HEK293 (cell line): ENCODE results near the gene ITGAX.

ENCODE experiments used
- CTCF ChIA-PET: fragments of 350-600 bp; formaldehyde crosslinking; extraction: SDS; loops from one replicate; lab custom pipeline; 2021; ENCODE audit warnings: antibody characterized with exemption; lab: Yijun Ruan, JAX
- POLR2A ChIA-PET: fragments of 300-600 bp; formaldehyde crosslinking; extraction: SDS; loops from one replicate; lab custom pipeline; 2020; ENCODE audit warnings: antibody characterized with exemption, inconsistent platforms; lab: Yijun Ruan, JAX
- H3K27ac ChIP-seq: fragments of 200-500 bp; sonication (Bioruptor generic); 2 replicates; pipeline ENCODE4 v1.5.1; 2014; ENCODE audit warnings: low read depth, low read length, control low read depth, inconsistent platforms; ENCODE audit errors: extremely low read depth
- H3K36me3 ChIP-seq, 2 experiments: fragments of 200-500 bp in 1 of 2; sonication (Bioruptor generic) in 1 of 2; 1 replicate in 1 of 2; 2 replicates in 1 of 2; pipeline ENCODE4 v1.5.1; 2014 to 2017; ENCODE audit warnings: inconsistent platforms in 2 of 2, low read length in 2 of 2; ENCODE audit not compliant: control insufficient read depth in 2 of 2, insufficient read depth in 1 of 2
- H3K4me1 ChIP-seq: fragments of 200-500 bp; sonication (Bioruptor generic); 2 replicates; pipeline ENCODE4 v1.5.1; 2014; ENCODE audit warnings: mild to moderate bottlenecking, low read length, inconsistent platforms; ENCODE audit not compliant: control insufficient read depth, insufficient read depth
- H3K4me3 ChIP-seq: 2 replicates; pipeline ENCODE4 v1.5.1; 2011; ENCODE audit warnings: low read depth, mild to moderate bottlenecking, control low read depth, low read length, moderate library complexity
- H3K9me3 ChIP-seq: fragments of 200-500 bp; sonication (Bioruptor generic); 2 replicates; pipeline ENCODE4 v1.5.1; 2014; ENCODE audit warnings: low read depth, low read length, inconsistent platforms; ENCODE audit not compliant: control insufficient read depth, insufficient read depth
- EGR2 ChIP-seq: fragments of 450-650 bp; formaldehyde crosslinking; IDR thresholded peaks from 2 replicates; pipeline ENCODE4 v1.5.1; 2016; ENCODE audit warnings: low read depth, missing biosample characterization, missing genetic modification characterization
- MYNN ChIP-seq: fragments of 450-650 bp; formaldehyde crosslinking; IDR thresholded peaks from 2 replicates; pipeline ENCODE4 v1.5.1; 2016; ENCODE audit warnings: missing biosample characterization, missing genetic modification characterization, borderline replicate concordance
- OSR2 ChIP-seq: fragments of 450-650 bp; formaldehyde crosslinking; IDR thresholded peaks from 2 replicates; pipeline ENCODE4 v1.5.1; 2016; ENCODE audit warnings: missing biosample characterization, missing genetic modification characterization
- PRDM10 ChIP-seq: fragments of 450-650 bp; formaldehyde crosslinking; IDR thresholded peaks from 2 replicates; pipeline ENCODE4 v1.5.1; 2016; ENCODE audit warnings: missing biosample characterization, missing genetic modification characterization
- SCRT2 ChIP-seq: fragments of 450-650 bp; formaldehyde crosslinking; IDR thresholded peaks from 2 replicates; pipeline ENCODE4 v1.5.1; 2016; ENCODE audit warnings: missing biosample characterization, missing genetic modification characterization
- SP3 ChIP-seq: fragments of 450-650 bp; formaldehyde crosslinking; IDR thresholded peaks from 2 replicates; pipeline ENCODE4 v1.5.1; 2016; ENCODE audit warnings: missing biosample characterization, missing genetic modification characterization
- TSHZ1 ChIP-seq: fragments of 450-650 bp; formaldehyde crosslinking; IDR thresholded peaks from 2 replicates; pipeline ENCODE4 v1.5.1; 2016; ENCODE audit warnings: missing biosample characterization, missing genetic modification characterization, borderline replicate concordance
- WT1 ChIP-seq: fragments of 450-650 bp; formaldehyde crosslinking; IDR thresholded peaks from 2 replicates; pipeline ENCODE4 v1.5.1; 2016; ENCODE audit warnings: missing biosample characterization, missing genetic modification characterization
- ZBTB17 ChIP-seq: fragments of 450-650 bp; formaldehyde crosslinking; IDR thresholded peaks from 2 replicates; pipeline ENCODE4 v1.5.1; 2016; ENCODE audit warnings: missing biosample characterization, missing genetic modification characterization
- ZBTB20 ChIP-seq: fragments of 450-650 bp; formaldehyde crosslinking; IDR thresholded peaks from 2 replicates; pipeline ENCODE4 v1.5.1; 2016; ENCODE audit warnings: missing biosample characterization, missing genetic modification characterization
- ZFHX2 ChIP-seq: fragments of 450-650 bp; formaldehyde crosslinking; conservative IDR thresholded peaks from 2 replicates; pipeline ENCODE4 v1.5.1; 2016; ENCODE audit warnings: missing biosample characterization, missing genetic modification characterization
- ZNF140 ChIP-seq: fragments of 450-650 bp; formaldehyde crosslinking; IDR thresholded peaks from 2 replicates; pipeline ENCODE4 v1.5.1; 2016; ENCODE audit warnings: missing biosample characterization, missing genetic modification characterization
- ZNF146 ChIP-seq: fragments of 450-650 bp; formaldehyde crosslinking; IDR thresholded peaks from 2 replicates; pipeline ENCODE4 v1.5.1; 2016; ENCODE audit warnings: missing biosample characterization, missing genetic modification characterization
- ZNF175 ChIP-seq: fragments of 450-650 bp; formaldehyde crosslinking; IDR thresholded peaks from 2 replicates; pipeline ENCODE4 v1.5.1; 2016; ENCODE audit warnings: missing biosample characterization, missing genetic modification characterization
- ZNF362 ChIP-seq: fragments of 450-650 bp; formaldehyde crosslinking; IDR thresholded peaks from 2 replicates; pipeline ENCODE4 v1.5.1; 2016; ENCODE audit warnings: missing biosample characterization, missing genetic modification characterization
- ZNF404 ChIP-seq: fragments of 450-650 bp; formaldehyde crosslinking; IDR thresholded peaks from 2 replicates; pipeline ENCODE4 v1.5.1; 2017; ENCODE audit warnings: missing biosample characterization, missing genetic modification characterization
- ZNF416 ChIP-seq: fragments of 450-650 bp; formaldehyde crosslinking; IDR thresholded peaks from 2 replicates; pipeline ENCODE4 v1.5.1; 2016; ENCODE audit warnings: missing biosample characterization, missing genetic modification characterization
- ZNF423 ChIP-seq: fragments of 450-650 bp; formaldehyde crosslinking; IDR thresholded peaks from 2 replicates; pipeline ENCODE4 v1.5.1; 2016; ENCODE audit warnings: missing biosample characterization, missing genetic modification characterization
- ZNF473 ChIP-seq: fragments of 450-650 bp; formaldehyde crosslinking; IDR thresholded peaks from 2 replicates; pipeline ENCODE4 v1.5.1; 2017; ENCODE audit warnings: missing biosample characterization, missing genetic modification characterization
- ZNF48 ChIP-seq: fragments of 450-650 bp; formaldehyde crosslinking; IDR thresholded peaks from 2 replicates; pipeline ENCODE4 v1.5.1; 2016; ENCODE audit warnings: missing biosample characterization, missing genetic modification characterization
- ZNF561 ChIP-seq: fragments of 450-650 bp; IDR thresholded peaks from 2 replicates; pipeline ENCODE4 v1.5.1; 2018; ENCODE audit warnings: missing biosample characterization, missing genetic modification characterization, borderline replicate concordance
- ZNF571 ChIP-seq: fragments of 450-650 bp; formaldehyde crosslinking; IDR thresholded peaks from 2 replicates; pipeline ENCODE4 v1.5.0; 2017; ENCODE audit warnings: missing biosample characterization, missing genetic modification characterization
- ZNF600 ChIP-seq: fragments of 450-650 bp; formaldehyde crosslinking; IDR thresholded peaks from 2 replicates; pipeline ENCODE4 v1.5.1; 2016; ENCODE audit warnings: missing biosample characterization, missing genetic modification characterization
- ZNF664 ChIP-seq: fragments of 450-650 bp; formaldehyde crosslinking; IDR thresholded peaks from 2 replicates; pipeline ENCODE4 v1.5.1; 2016; ENCODE audit warnings: missing biosample characterization, missing genetic modification characterization
- ZNF670 ChIP-seq: fragments of 450-650 bp; formaldehyde crosslinking; IDR thresholded peaks from 2 replicates; pipeline ENCODE4 v1.5.1; 2016; ENCODE audit warnings: missing biosample characterization, missing genetic modification characterization, low read depth
- ZNF837 ChIP-seq: fragments of 450-650 bp; formaldehyde crosslinking; IDR thresholded peaks from 2 replicates; pipeline ENCODE4 v1.5.1; 2016; ENCODE audit warnings: missing biosample characterization, missing genetic modification characterization

Gene ITGAX

GRCh38 chr16:31386157-31386984, 31.4 kb downstream of the ITGAX start:
- H3K4me3 ChIP-seq = no peak overlapping the region
- no peaks in the 10 kb centered on the region for H3K36me3 ChIP-seq
- no peaks in the 10 kb centered on the region for H3K9me3 ChIP-seq
- no peak overlapping the region for H3K27ac ChIP-seq
- ChIA-PET POLR2A (interaction anchor here (2.0 kb wide), 1 partner anchor 42 kb away, joined by 4 read pairs; the partner anchor contains the start of gene COX6A2), CTCF (interaction anchor here (0.6 to 1.4 kb wide), 6 partner anchors 9 to 482 kb away, joined by 3 to 6 read pairs (median 4); partner anchors contain the start of genes HSD3B7 and ZNF843)
- H3K4me1 ChIP-seq = peaks cover 7% of the 10 kb centered on the region
- peak; percentile 38 for TF ChIP-seq ZFHX2 (tag by site-specific recombination)
- TF ChIP-seq ZNF600 = peak; percentile 81
- TF ChIP-seq ZNF423 = no peak
- peak; percentile 92 for TF ChIP-seq ZBTB17 (tag by site-specific recombination)
- TF ChIP-seq WT1 = 0 out of 2 replicates have a peak, but pooled peaks have one; percentile 34
- TF ChIP-seq PRDM10 (tag by site-specific recombination) = peak; percentile 25; the same call in 1 of the 2 replicates
- peak; percentile 80 for TF ChIP-seq MYNN (tag by site-specific recombination)
- TF ChIP-seq ZNF670 (tag by site-specific recombination) = no peak
- no peak for TF ChIP-seq ZNF146 (tag by site-specific recombination)
- no peak for TF ChIP-seq ZNF571 (tag by site-specific recombination)
- TF ChIP-seq OSR2 = no peak
- no peak for TF ChIP-seq ZNF140 (tag by site-specific recombination)
- TF ChIP-seq SP3 (tag by site-specific recombination) = peak; percentile 36
- TF ChIP-seq ZNF175 (tag by site-specific recombination) = no peak
- peak; percentile 49; the same call in 1 of the 2 replicates for TF ChIP-seq EGR2 (tag by site-specific recombination)
- 0 out of 2 replicates have a peak, but pooled peaks have one; percentile 56 for TF ChIP-seq ZNF561 (tag by site-specific recombination)
- TF ChIP-seq ZNF362 (tag by site-specific recombination) = 0 out of 2 replicates have a peak, but pooled peaks have one; percentile 56
- TF ChIP-seq ZBTB20 (tag by site-specific recombination) = no peak
- TF ChIP-seq ZNF404 (tag by site-specific recombination) = no peak
- no peak for TF ChIP-seq ZNF416 (tag by site-specific recombination)
- TF ChIP-seq TSHZ1 (tag by site-specific recombination) = no peak
- no peak for TF ChIP-seq ZNF664
- TF ChIP-seq ZNF837 = no peak
- no peak for TF ChIP-seq ZNF48
- no peak for TF ChIP-seq ZNF473 (tag by site-specific recombination)
- peak; percentile 77 for TF ChIP-seq SCRT2 (tag by site-specific recombination)
